RPMI8226 (cell line): ENCODE results near the gene DOCK2.
"Not testable (repeated sequence)": the region's sequence is repeated elsewhere in the genome, so short reads cannot be mapped to it uniquely, and the experiment has no call there.

Experiments
- DNase-seq: peaks from one replicate; pipeline ENCODE4 v3.0.0-alpha.2; 2015

DOCK2 gene

GRCh38 chr5:169641253-169641652 is 4.2 kb downstream of the DOCK2 start:
- DNase-seq = no peak

GRCh38 chr5:169646856-169647255 is 9.8 kb downstream of the DOCK2 start:
- DNase-seq = no peak

DNA sequence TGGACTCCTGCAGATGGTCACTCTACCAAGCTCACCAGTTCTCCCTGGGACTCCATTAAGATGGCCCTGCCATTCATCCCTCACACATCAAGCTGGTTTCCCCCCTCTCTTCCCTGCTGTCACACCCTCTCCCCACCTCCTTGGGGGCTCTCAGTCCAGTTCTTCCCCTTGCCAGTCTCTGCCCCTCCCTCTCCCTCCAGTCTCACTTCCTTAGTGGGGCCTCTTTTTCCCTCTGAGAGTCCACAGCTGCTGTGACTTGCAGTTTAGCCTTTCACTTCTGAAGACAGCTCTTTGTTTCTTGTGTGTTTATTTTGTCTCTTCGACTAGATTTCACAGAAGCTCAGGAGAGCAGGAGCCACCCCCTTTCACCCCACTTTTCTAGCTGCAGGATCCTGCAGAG is 10.5 kb downstream of the DOCK2 start:
- peak; percentile 12 for DNase-seq

- DNase-seq = no peak
These were observed 11.7 kb downstream of the DOCK2 start for GRCh38 chr5:169648725-169649310.

DNA sequence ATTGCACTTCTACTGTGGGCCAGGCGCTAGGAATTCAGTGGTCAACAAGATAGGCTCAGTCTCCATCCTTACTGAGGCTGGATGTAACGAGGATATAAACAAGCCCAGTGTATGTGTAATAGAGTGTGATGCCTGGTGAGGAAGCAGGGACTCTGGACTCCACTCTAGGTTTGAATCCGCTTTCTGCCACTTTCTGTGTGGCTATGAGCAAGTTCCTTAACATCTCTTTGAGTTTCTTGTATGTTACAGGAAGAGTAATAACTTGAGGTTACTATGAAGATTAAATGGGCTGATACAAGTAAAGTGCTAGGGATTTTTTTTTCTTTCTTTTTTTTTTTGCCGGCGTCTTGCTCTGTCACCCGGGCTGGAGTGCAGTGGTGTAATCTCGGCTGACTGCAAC is 12.4 kb downstream of the DOCK2 start:
- DNase-seq = no peak

DNA sequence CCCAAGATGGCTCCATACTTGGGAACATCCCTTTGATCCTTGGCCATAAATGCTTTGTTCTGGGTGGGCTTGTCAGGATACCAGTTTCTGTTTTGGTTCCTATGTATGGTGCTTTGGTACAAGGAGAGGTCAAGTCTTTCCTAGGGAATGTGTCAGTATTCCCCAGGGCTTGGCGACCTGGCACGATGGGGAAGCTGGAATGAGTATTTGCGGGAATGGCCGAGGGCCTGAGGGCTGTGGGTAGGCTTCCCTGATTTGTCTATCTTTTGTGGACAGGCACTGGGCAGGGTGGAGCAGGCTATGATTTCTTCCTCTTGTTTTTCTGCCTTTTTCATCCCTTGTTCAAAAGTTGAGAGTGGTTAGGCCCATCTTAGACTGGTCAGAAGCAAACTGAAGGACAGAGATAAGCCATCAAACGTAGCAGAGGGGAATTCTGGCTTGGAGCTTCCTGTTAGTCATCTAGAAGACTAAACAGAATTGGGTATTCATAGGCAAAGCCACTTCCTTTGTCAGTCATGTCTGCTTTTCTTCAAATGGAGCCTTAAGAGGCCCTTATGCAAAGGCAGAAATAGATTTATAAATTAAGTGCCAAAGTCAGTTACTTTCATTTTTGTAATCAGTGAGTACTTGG is 13.7 kb downstream of the DOCK2 start:
- DNase-seq = no peak

DNA sequence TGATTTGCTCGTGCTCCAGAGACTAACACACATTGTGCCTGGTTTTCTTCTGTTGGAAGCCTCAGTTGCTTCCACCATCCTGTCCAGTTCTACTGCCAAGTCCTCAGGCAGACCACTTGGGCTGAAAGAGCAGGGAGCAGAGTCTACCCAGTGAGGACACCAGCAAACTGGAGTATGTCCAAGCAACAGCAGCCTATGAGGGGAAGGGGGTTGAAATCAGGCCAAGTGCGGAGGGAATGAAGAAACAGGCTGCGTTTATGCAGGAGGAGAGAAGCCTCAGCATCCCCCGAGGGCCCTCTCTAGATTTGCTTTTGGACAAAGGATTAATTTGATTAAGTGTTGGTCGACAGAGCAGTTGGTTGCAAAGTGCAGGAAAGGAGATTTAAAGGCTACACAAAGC is 14.5 kb downstream of the DOCK2 start:
- DNase-seq = no peak

DNA sequence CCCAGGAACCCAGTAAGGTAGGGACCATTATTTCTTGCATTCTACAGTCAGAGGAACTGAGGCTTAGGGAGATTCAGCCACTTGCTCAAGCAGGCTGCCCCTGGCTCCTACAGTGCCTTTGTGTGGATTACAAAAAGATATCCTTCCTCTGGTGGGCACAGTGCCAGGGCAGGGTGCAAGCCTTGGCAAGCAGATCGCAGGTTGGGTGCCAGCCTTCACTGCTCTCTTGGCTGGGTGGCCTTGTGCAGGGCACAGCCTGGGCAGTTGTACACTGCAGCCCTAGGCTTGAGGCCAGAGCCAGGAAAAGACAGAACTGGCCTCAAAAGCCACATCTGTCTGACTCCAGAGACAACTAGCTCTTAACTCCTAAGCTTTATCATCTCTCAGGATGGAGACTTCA is 15.0 kb downstream of the DOCK2 start:
- no peak for DNase-seq

- no peak for DNase-seq
These were observed 16.0 kb downstream of the DOCK2 start for GRCh38 chr5:169653091-169653490.

GRCh38 chr5:169655353-169655752 is 18.3 kb downstream of the DOCK2 start:
- no peak for DNase-seq

DNA sequence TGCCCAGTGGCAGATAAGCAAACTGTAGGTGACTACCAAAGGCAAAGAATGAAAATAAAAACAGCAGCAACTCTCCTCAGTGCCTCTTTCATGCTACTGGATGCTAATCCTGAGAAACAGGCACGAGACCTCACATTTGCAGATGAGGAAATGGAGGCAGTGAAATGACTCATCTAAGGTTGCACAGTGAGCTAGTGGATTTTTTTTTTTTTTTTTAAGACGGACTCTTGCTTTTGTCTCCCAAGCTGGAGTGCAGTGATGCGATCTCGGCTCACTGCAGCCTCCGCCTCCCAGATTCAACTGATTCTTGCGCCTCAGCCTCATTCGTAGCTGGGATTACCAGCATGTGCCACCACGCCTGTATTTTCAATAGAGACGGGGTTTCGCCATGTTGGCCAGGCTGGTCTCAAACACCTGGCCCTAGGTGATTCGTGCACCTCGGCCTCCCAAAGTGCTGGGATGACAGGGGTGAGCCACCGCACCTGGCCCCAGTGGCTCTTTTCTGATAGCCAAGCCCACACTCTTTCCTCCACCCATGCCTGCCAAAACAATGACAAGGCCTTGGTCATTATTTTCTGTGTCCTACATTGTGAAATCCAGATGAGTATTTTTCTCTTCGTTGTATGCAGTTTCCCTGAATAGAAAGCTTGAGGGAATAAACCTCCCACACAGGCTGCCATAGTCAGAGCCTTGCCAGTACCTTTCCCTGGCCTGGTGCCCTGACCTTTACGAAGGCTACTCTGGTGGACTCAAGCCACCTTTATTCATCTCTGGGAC is 19.2 kb downstream of the DOCK2 start:
- no peak for DNase-seq

- DNase-seq = no peak
These were observed 20.1 kb downstream of the DOCK2 start for GRCh38 chr5:169657127-169657526.

- not testable (repeated sequence) for DNase-seq
These were observed 25.4 kb downstream of the DOCK2 start for GRCh38 chr5:169662451-169662850.

- no peak for DNase-seq
These were observed 26.5 kb downstream of the DOCK2 start for GRCh38 chr5:169663537-169663936.

GRCh38 chr5:169666365-169666764 is 29.3 kb downstream of the DOCK2 start:
- no peak for DNase-seq

DNA sequence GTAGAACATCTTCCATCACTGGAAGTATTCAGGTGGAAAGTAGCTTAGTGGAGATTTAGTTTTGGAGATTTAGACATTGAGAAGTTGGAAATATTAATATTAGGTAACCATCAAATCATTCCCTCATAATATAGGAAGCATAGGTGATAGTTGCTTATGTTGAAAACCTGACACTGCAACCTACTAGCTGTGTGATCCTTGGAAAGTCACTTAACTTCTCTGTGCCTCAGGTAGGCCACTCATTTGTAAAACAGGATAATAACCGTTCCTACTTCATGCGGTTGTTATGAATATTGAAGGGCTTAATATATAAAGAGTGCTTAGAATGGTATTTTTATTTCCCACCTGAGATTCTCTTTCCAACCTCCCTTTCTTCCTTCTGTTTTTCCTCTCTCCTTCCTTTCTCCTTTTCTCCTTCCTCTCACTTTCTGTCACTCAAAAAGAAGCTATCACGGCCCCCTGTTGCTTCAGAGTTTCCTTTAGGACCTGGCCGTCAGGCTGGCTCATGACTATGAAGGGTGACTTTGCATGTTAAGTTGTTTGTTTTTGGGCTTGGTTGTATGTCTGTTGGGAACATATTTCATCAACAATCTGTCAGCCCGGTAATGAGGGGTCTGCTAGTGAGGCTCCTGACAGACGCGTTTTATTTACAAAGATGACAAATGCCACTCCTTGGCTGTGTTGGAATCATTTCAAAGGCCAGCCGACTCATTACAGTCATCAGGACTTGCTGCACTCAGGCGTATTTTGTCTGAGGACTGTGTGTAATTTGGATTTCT is 31.0 kb downstream of the DOCK2 start:
- no peak for DNase-seq

DNA sequence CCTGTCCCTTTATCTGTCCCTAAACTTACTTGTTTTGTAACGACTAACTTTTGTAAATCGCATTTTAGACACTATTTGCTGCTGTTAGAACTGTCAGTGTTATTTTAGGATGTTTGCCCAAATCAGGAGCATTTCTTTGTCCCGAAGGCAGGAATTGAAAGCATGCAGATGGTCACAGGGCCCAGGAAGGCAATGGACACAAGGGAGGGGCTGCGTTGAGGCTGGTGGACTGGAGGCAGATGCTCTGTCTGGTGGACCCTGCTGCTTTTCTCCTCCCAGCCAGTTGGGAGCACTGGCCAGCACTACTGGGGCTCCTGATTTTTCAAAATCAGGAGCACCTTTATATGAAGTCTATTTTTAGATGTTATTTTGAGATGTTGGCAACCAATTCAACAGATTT is 31.7 kb downstream of the DOCK2 start:
- no peak for DNase-seq

DNA sequence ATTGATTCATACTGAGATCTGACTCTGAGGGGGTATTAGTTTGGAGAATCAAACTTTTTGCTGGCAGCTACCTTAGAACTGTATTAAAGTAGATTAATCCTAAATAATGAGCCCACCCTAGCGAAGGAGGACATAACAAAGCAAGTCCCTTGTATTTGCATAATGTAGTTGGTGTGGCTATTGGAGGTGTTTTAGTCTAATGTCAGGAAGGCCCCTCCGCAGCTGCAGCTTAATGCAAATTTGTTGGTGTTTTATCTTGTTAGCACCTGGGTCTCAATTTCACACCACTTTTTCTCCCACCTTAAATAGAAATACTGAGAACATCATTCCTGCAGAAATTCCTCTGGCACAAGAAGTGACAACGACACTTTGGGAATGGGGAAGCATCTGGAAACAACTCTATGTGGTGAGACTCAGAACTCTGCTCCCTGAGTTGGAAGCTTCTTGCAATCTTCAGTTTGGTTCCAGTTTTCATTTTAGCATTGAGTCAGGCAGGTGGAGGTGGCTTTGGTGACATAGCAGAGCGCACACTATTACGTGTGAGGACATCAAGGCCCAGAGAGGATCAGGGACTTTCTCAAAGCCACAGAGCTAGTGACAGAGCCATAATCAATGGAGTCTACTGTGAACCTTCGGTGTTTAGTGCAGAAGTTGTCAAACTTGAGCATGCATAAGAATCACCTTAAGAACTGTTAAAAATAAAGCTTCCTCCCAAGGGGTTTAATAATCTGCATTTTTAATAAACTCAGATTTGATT is 33.9 kb downstream of the DOCK2 start:
- DNase-seq = no peak

- DNase-seq = no peak
These were observed 45.0 kb downstream of the DOCK2 start for GRCh38 chr5:169682026-169682425.

DNA sequence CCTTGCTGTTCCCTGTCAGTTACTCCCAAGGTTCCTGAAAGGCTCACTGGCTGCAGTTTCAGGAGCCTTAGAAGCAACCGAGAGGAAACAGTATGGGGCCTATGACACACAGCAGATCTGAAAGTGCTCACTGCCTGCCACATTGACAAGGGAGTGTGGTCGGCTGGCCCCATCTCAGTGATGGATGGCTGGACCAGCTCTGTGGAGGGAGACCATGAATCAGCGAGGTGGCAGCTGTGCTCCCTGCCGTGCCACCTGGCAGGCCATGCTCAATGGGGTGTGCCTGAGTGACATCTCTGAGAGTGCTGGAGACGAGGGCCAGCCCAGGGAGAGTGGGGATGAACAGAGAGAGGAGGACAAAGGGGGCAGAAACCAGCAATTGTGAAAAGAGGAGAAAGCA is 49.1 kb downstream of the DOCK2 start:
- no peak for DNase-seq

DNA sequence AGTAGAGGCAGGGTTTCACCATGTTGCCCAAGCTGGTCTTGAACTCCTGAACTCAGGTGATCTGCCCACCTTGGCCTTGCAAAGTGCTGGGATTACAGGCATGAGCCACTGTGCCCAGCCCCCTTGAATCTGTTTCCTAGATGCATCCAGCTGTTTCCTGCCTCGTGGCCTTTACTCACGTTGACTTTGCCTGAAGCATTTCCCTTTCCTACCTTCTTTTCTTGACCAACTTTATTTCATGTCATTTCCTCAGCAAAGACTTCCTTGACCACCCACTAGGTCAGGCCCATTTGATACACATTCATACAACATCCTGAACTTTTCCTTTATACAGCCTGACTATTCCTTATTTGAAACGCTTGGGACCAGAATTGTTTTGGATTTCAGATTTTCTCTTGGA is 51.0 kb downstream of the DOCK2 start:
- DNase-seq = no peak

DNA sequence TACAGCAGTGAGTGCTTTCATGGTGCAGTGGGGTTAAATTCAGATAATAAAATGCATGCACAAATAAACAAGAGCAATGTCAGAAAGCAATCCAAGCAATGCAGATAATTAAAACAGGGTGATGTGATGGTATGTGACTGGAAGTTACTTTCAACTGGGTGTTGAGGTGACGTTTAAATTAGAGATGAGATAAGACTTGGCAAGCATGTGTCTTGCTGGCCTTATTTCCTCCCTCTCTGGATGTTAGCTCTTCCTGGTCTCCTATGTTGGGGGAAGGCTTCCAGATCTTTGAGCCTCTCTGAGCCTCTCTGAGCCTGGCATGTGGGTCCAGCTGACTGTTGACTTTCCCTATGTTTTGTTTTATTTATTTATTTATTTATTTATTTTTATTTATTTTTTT is 54.4 kb downstream of the DOCK2 start:
- DNase-seq = no peak

- DNase-seq = no peak
These were observed 57.1 kb downstream of the DOCK2 start for GRCh38 chr5:169694091-169694625.
